T-helper 1 cell treated with Interleukin-12 subunit alpha and Interleukin-12 subunit beta and Interleukin-4 antibody, amounts not matched to agents 30 ng/mL and 1 ng/mL, for 36 hours (primary cell): ENCODE data around the gene CDK5. TPM values are rescaled to one million over a fixed set of nuclear protein-coding genes. Genes with fewer than 3 reads are reported as not detected.

Experiments
- intact Hi-C: fragments of 100-400 bp; cut with micrococcal nuclease; formaldehyde crosslinking; loops from one replicate; pipeline ENCODE4 v1.15.1; 2024
- total RNA-seq: library from RNA; stranded (reverse); gene quantifications from 2 replicates; pipeline ENCODE4 v1.2.3, GENCODE V29; 2022

Gene CDK5
- total RNA-seq, 1 donor from 2014 or later = 20.0 TPM

- intact Hi-C loops = no loop called here
Observed at GRCh38 chr7:151075978-151076426, 18.3 kb upstream of the CDK5 start.

GRCh38 chr7:151075662-151075971 lies 17.9 kb upstream of the CDK5 start:
- intact Hi-C loops = no loop called here

- intact Hi-C loops = no loop called here
Observed at GRCh38 chr7:151074817-151075661, 17.3 kb upstream of the CDK5 start.

- intact Hi-C loops = no loop called here
Observed at GRCh38 chr7:151073990-151074389, 16.3 kb upstream of the CDK5 start.

- intact Hi-C loops = no loop called here
Observed at GRCh38 chr7:151071032-151071866, 13.6 kb upstream of the CDK5 start.

- intact Hi-C loops = no loop called here
Observed at GRCh38 chr7:151070574-151070960, 12.9 kb upstream of the CDK5 start.

- intact Hi-C loops = no loop called here
Observed at GRCh38 chr7:151069841-151070573, 12.3 kb upstream of the CDK5 start.

GRCh38 chr7:151068069-151068773 lies 10.5 kb upstream of the CDK5 start:
- intact Hi-C loops = no loop called here

GRCh38 chr7:151066273-151066974 lies 8.7 kb upstream of the CDK5 start:
- intact Hi-C loops = no loop called here

GRCh38 chr7:151065516-151065915 lies 7.8 kb upstream of the CDK5 start:
- intact Hi-C loops = no loop called here

GRCh38 chr7:151064993-151065392 lies 7.3 kb upstream of the CDK5 start:
- intact Hi-C loops = no loop called here

GRCh38 chr7:151064454-151064853 lies 6.8 kb upstream of the CDK5 start:
- intact Hi-C loops = no loop called here

GRCh38 chr7:151063212-151063561 lies 5.5 kb upstream of the CDK5 start:
- intact Hi-C loops = no loop called here

GRCh38 chr7:151062399-151063211 lies 4.9 kb upstream of the CDK5 start:
- intact Hi-C loops = no loop called here

- intact Hi-C loops = no loop called here
Observed at GRCh38 chr7:151062111-151062398, 4.4 kb upstream of the CDK5 start.

- intact Hi-C loops = no loop called here
Observed at GRCh38 chr7:151061213-151062110, 3.8 kb upstream of the CDK5 start.

- intact Hi-C loops = no loop called here
Observed at GRCh38 chr7:151060416-151061212, 2.9 kb upstream of the CDK5 start.

GRCh38 chr7:151060113-151060415 lies 2.4 kb upstream of the CDK5 start:
- intact Hi-C loops = no loop called here
